Endothelial cell of umbilical vein (primary cell): ENCODE results near the gene DDX51. TPM values are rescaled to one million over a fixed set of nuclear protein-coding genes. Genes with fewer than 3 reads are reported as not detected.

Experiments used
- BruUV-seq: library from RNA; stranded (reverse); fragments of 400-500 nt; replicated peaks from 2 replicates; lab custom pipeline; 2021; lab: Mats Ljungman, UMichigan
- CTCF ChIA-PET: fragments of 300-600, 350-600 bp; sonication (Branson Sonifier 250); formaldehyde crosslinking; loops from one replicate; lab custom pipeline; 2021; ENCODE audit warnings: antibody characterized with exemption, inconsistent platforms; lab: Charles Lee
- POLR2A ChIA-PET: fragments of 300-600, 350-600 bp; sonication (Branson Sonifier 250); formaldehyde crosslinking; loops from one replicate; lab custom pipeline; 2021; ENCODE audit warnings: antibody characterized with exemption, inconsistent platforms; lab: Charles Lee
- DNase-seq: peaks from one replicate; pipeline ENCODE4 v3.0.0-alpha.2; 2011; ENCODE audit warnings: low read depth, low spot score
- FAIRE-seq: peaks from 2 replicates; lab custom pipeline; 2011; peaks lifted over from hg19 to GRCh38; lab: Jason Lieb, UNC
- H2AFZ ChIP-seq: 2 replicates; pipeline ENCODE4 v1.6.0; 2012; ENCODE audit warnings: low read depth, low read length, control low read depth, inconsistent platforms
- H3K27ac ChIP-seq: 2 replicates; pipeline ENCODE4 v1.5.1; 2011; ENCODE audit warnings: low read depth, mild to moderate bottlenecking, control low read depth, low read length, moderate library complexity; ENCODE audit not compliant: insufficient read depth
- H3K27me3 ChIP-seq, 2 experiments: 2 replicates each; pipeline versions ENCODE4 v1.6.0 to v1.6.1; 2011; ENCODE audit warnings: low read length in 2 of 2, mixed read lengths in 1 of 2; ENCODE audit not compliant: control insufficient read depth in 2 of 2, insufficient read depth in 2 of 2
- H3K36me3 ChIP-seq, 2 experiments: 2 replicates in 1 of 2; 3 replicates in 1 of 2; pipeline ENCODE4 v1.5.1; 2011; ENCODE audit warnings: low read length in 2 of 2, mild to moderate bottlenecking in 1 of 2, moderate library complexity in 1 of 2; ENCODE audit not compliant: control insufficient read depth in 2 of 2, insufficient read depth in 2 of 2; ENCODE audit errors: extremely low read depth in 1 of 2
- H3K4me1 ChIP-seq: 3 replicates; pipeline ENCODE4 v1.5.1; 2011; ENCODE audit warnings: mild to moderate bottlenecking, low read length; ENCODE audit not compliant: control insufficient read depth, insufficient read depth; ENCODE audit errors: extremely low read depth
- H3K4me2 ChIP-seq: 2 replicates; pipeline ENCODE4 v1.6.1; 2011; ENCODE audit warnings: low read length, control low read depth, mixed read lengths; ENCODE audit not compliant: insufficient read depth
- H3K4me3 ChIP-seq, 3 experiments: fragments of 200-600 bp in 1 of 3; sonication (generic), shearing (Covaris generic) in 1 of 3; replicated peaks in 1 of 3; 2 replicates each; pipeline ENCODE4 v1.5.1; 2011 to 2016; ENCODE audit warnings: control low read depth in 3 of 3, low read length in 3 of 3, mild to moderate bottlenecking in 2 of 3, inconsistent platforms in 1 of 3, low read depth in 1 of 3, moderate library complexity in 1 of 3; ENCODE audit not compliant: insufficient read depth in 1 of 3
- H3K79me2 ChIP-seq: 2 replicates; pipeline ENCODE4 v1.6.0; 2012; ENCODE audit warnings: low read length, inconsistent platforms; ENCODE audit not compliant: control insufficient read depth, insufficient read depth
- H3K9ac ChIP-seq: replicated peaks from 2 replicates; pipeline ENCODE3; 2011; ENCODE audit warnings: low read length, control low read depth; ENCODE audit not compliant: insufficient read depth; ENCODE audit errors: extremely low read depth
- H3K9me1 ChIP-seq: replicated peaks from 3 replicates; pipeline ENCODE4 v1.6.0; 2011; ENCODE audit warnings: mild to moderate bottlenecking, low read length; ENCODE audit not compliant: control insufficient read depth, insufficient read depth; ENCODE audit errors: extremely low read depth
- H3K9me3 ChIP-seq: replicated peaks from 2 replicates; pipeline ENCODE4 v1.5.1; 2012; ENCODE audit warnings: low read length, inconsistent platforms; ENCODE audit not compliant: control insufficient read depth, insufficient read depth
- H4K20me1 ChIP-seq: replicated peaks from 2 replicates; pipeline ENCODE3; 2011; ENCODE audit warnings: mild to moderate bottlenecking, low read length; ENCODE audit not compliant: control insufficient read depth, insufficient read depth; ENCODE audit errors: extremely low read depth
- CTCF ChIP-seq, 2 donors: IDR thresholded peaks; 1 replicate in 1 of 2; 2 replicates in 1 of 2; pipeline ENCODE4 v1.5.1; 2011; ENCODE audit warnings: low read length in 2 of 2, mild to moderate bottlenecking in 2 of 2, moderate library complexity in 2 of 2, control low read depth in 1 of 2, inconsistent platforms in 1 of 2, low read depth in 1 of 2; ENCODE audit not compliant: insufficient read depth in 1 of 2; ENCODE audit errors: extremely low read depth in 1 of 2
- EZH2 ChIP-seq: IDR thresholded peaks from 2 replicates; pipeline ENCODE4 v1.6.1; 2012; ENCODE audit warnings: borderline replicate concordance, low read depth, mild to moderate bottlenecking, moderate library complexity, low read length, inconsistent platforms; ENCODE audit not compliant: severe bottlenecking
- FOS ChIP-seq: IDR thresholded peaks from 2 replicates; pipeline ENCODE4 v1.6.1; 2011; ENCODE audit warnings: mild to moderate bottlenecking, low read length, moderate library complexity, borderline replicate concordance; ENCODE audit not compliant: insufficient read depth
- GATA2 ChIP-seq: IDR thresholded peaks from 2 replicates; pipeline ENCODE4 v1.7.0; 2011; ENCODE audit warnings: low read depth, mild to moderate bottlenecking, moderate library complexity, mixed read lengths, low read length; ENCODE audit not compliant: insufficient read length, insufficient read depth
- JUN ChIP-seq: IDR thresholded peaks from 2 replicates; pipeline ENCODE4 v1.6.1; 2011; ENCODE audit warnings: borderline replicate concordance, low read depth; ENCODE audit not compliant: insufficient read length, insufficient read depth
- MAX ChIP-seq: IDR thresholded peaks from 2 replicates; pipeline ENCODE4 v1.6.1; 2011; ENCODE audit not compliant: insufficient read depth, insufficient read length
- MYC ChIP-seq: IDR thresholded peaks from one replicate; pipeline ENCODE4 v1.6.1; 2011; ENCODE audit warnings: mild to moderate bottlenecking, low read depth, low read length
- POLR2A ChIP-seq: IDR thresholded peaks from 2 replicates; pipeline ENCODE4 v1.6.1; 2012; ENCODE audit warnings: low read depth, mild to moderate bottlenecking, control low read depth, low read length
- POLR2AphosphoS5 ChIP-seq: IDR thresholded peaks from 2 replicates; pipeline ENCODE4 v1.6.1; 2012; ENCODE audit warnings: low read depth, mild to moderate bottlenecking, control low read depth, low read length, moderate library complexity; ENCODE audit not compliant: insufficient read depth
- dilution Hi-C: fragments of 300-500 bp; cut with MboI; formaldehyde crosslinking; loops from one replicate; pipeline ENCODE4 v1.15.0; 2019; ENCODE audit warnings: low sequenced_read_pairs; ENCODE audit not compliant: extremely low pct_ligation_motif_present
- intact Hi-C: fragments of 100-400 bp; cut with micrococcal nuclease; formaldehyde crosslinking; loops from one replicate; pipeline ENCODE4 v1.10.0; 2022
- polyA plus RNA-seq, 4 experiments: library from polyadenylated mRNA; depleted of rRNA in 3 of 4; stranded (reverse) in 3 of 4; unstranded in 1 of 4; fragments of >200 nt; gene quantifications; 2 replicates each; pipeline versions ENCODE4 v1.2.1 to v1.2.3, GENCODE V29; 2011 to 2012; ENCODE audit warnings: missing spikeins in 1 of 4
- total RNA-seq: library from RNA; stranded (reverse); gene quantifications from 2 replicates; pipeline ENCODE4 v1.2.3, GENCODE V29; 2021

Gene DDX51
- total and polyA plus RNA-seq, 2 donors (not counting 3 experiments of a cell fraction or from before 2014, with no cell fraction given) = 11.4 to 23.5 TPM

DNA sequence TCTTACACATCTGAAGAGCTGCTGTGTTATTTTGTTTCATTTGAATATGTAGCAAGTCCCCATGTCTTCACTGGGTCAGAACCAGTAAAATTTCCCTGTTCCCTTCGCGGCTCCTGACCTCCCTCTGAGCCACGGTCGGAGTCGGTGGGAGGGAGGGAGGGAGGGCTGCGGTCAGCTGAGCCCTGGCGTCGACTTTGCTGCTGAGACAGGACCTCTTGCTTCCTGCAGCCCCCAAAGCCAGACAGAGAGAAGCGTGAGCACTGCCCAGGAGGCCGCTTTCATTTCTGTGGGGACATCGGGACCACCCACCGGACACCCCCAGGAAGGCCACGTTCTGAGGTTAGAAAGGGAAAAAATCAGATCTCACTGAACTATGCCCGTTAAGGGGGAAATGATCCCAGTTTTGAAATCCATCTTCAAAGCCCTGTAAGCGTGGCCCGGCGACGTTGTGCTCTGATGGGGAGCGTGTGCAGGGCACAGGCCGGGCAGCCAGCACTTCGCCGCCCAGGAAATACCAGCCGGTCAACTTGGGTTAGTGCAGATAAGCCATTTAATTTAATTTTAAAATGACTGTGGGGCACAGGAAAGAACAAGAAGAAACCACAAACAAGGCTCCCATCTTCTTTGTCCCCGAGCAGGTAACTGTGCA, 42.2 kb upstream of the DDX51 start:
- no peak for FAIRE-seq

More for the DNA sequence above, 42.2 kb upstream of the DDX51 start:
- Histone ChIP-seq H3K9me1 (no peaks in the 10 kb centered on the region), H2AFZ (no peak overlapping the region), H3K27me3 (peaks cover 0 to 5% of the 10 kb centered on the region in 2 experiments), H3K4me1 (peaks cover 8% of the 10 kb centered on the region), H3K9ac (no peak overlapping the region), H3K4me3 (no peak overlapping the region), H3K36me3 (no peaks in the 10 kb centered on the region), H3K79me2 (no peaks in the 10 kb centered on the region), H4K20me1 (no peaks in the 10 kb centered on the region), H3K9me3 (no peaks in the 10 kb centered on the region), H3K4me2 (no peak overlapping the region), H3K27ac (no peak overlapping the region)
- no peak for DNase-seq
- dilution Hi-C loops (no loop called here), intact Hi-C loops (no loop called here)
- ChIA-PET POLR2A (no interaction called here), CTCF (interaction anchor here (1.3 kb wide), 1 partner anchor 32 kb away, joined by 5 read pairs; no protein-coding TSS in a partner anchor)
- no TSS peak for BruUV-seq
- TF ChIP-seq POLR2A = no peak
- TF ChIP-seq POLR2AphosphoS5 = no peak
- TF ChIP-seq JUN = no peak
- no peak for TF ChIP-seq GATA2
- no peak for TF ChIP-seq EZH2
- no peak for TF ChIP-seq CTCF (IDR thresholded peaks at IDR 0.05; ENCODE audit: extremely low read depth in 1 of 2, insufficient read depth in 1 of 2, low read depth in 1 of 2, low read length in 2 of 2)
- TF ChIP-seq FOS = no peak
- no peak for TF ChIP-seq MAX
- TF ChIP-seq MYC = no peak
